ENCODE results near the gene SORCS2.

Gene SORCS2

GRCh38 chr4:7777017-7777710, 584.8 kb downstream of the SORCS2 start:
- DNase-seq = no peak

GRCh38 chr4:7777871-7778509, 585.7 kb downstream of the SORCS2 start:
- no peak for DNase-seq

GRCh38 chr4:7778510-7779431, 586.4 kb downstream of the SORCS2 start:
- no peak for DNase-seq

- no peak for DNase-seq
These were observed 587.1 kb downstream of the SORCS2 start for GRCh38 chr4:7779432-7779768.

- no peak for DNase-seq
These were observed 588.5 kb downstream of the SORCS2 start for GRCh38 chr4:7780751-7781348.

GRCh38 chr4:7781366-7781765, 589.0 kb downstream of the SORCS2 start:
- no peak for DNase-seq

GRCh38 chr4:7781993-7782392, 589.7 kb downstream of the SORCS2 start:
- DNase-seq = no peak

- DNase-seq = no peak
These were observed 590.4 kb downstream of the SORCS2 start for GRCh38 chr4:7782783-7783182.

GRCh38 chr4:7783541-7783940, 591.2 kb downstream of the SORCS2 start:
- DNase-seq = no peak

- no peak for DNase-seq
These were observed 592.0 kb downstream of the SORCS2 start for GRCh38 chr4:7784131-7784870.

- no peak for DNase-seq
These were observed 592.7 kb downstream of the SORCS2 start for GRCh38 chr4:7785017-7785416.

- DNase-seq = no peak
These were observed 593.7 kb downstream of the SORCS2 start for GRCh38 chr4:7786040-7786439.

- DNase-seq = no peak
These were observed 594.2 kb downstream of the SORCS2 start for GRCh38 chr4:7786517-7786916.

GRCh38 chr4:7787067-7787466, 594.7 kb downstream of the SORCS2 start:
- no peak for DNase-seq

- DNase-seq = no peak
These were observed 595.4 kb downstream of the SORCS2 start for GRCh38 chr4:7787681-7788141.

- no peak for DNase-seq
These were observed 595.9 kb downstream of the SORCS2 start for GRCh38 chr4:7788193-7788592.

GRCh38 chr4:7788694-7789425, 596.5 kb downstream of the SORCS2 start:
- DNase-seq = no peak

- no peak for DNase-seq
These were observed 597.7 kb downstream of the SORCS2 start for GRCh38 chr4:7790023-7790422.

GRCh38 chr4:7790999-7791398, 598.7 kb downstream of the SORCS2 start:
- no peak for DNase-seq

Data from effector CD4-positive, alpha-beta T cell (primary cell).